ENCODE data around the gene TMEM94.

Gene TMEM94

DNA sequence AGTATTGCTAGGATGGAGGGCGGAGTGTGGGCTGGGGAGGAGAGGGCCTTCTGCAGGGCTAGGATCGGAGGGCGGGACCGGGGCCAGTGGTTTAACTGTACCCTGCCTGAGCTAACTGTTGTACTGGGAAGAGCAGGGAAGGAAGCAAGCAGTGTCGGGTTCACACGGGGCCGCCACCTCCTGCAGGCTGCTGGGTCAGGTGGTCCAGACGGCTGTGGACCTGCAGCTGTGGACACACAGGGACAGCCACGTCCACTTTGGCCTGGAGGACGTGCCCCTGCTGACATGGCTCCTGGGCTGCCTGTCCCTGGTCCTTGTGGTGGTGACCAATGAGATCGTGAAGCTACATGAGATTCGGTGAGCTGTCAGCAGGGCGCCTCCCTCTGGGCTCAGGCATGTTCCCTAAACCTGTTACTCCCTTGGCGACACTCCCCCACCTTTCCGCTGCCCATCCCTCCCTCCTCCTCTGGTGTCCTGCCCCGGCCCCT lies 42.3 kb downstream of the TMEM94 start:
- DNase-seq = no peak

DNA sequence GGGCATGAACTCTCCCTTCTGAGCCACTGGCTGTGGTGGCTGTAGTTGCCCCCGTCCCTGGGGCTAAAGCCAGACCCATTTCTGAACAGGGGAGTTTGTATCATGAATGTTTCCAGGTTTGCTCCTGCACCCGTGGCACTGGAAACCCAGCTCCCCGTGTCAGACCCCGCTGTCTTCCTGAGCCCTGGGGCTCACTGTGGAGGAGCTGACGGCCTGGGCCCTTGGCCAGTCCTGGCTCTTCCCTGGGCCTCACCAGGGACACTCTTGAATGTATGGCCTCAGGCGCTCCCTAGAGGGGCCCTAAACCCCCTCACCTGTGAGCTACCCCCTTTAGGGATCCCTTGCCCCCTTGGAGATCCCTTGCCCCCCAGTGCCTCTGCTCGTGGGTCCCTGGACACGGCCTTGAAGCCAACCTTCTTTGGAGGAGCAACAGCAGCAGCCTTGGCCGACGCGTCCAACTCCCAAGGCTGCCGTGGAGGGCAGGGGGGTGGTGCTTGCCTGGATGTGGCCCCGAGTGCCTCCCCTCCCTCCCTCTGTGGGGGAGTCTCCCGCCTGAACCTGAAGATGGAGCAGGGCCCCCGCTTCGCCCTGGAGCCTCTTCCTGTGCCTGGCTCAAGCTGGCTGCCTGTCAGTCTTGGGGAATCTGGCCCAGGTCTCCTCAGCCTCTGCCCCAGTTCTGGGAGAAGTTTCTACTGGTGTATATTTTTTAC lies 43.0 kb downstream of the TMEM94 start:
- DNase-seq = no peak

DNA sequence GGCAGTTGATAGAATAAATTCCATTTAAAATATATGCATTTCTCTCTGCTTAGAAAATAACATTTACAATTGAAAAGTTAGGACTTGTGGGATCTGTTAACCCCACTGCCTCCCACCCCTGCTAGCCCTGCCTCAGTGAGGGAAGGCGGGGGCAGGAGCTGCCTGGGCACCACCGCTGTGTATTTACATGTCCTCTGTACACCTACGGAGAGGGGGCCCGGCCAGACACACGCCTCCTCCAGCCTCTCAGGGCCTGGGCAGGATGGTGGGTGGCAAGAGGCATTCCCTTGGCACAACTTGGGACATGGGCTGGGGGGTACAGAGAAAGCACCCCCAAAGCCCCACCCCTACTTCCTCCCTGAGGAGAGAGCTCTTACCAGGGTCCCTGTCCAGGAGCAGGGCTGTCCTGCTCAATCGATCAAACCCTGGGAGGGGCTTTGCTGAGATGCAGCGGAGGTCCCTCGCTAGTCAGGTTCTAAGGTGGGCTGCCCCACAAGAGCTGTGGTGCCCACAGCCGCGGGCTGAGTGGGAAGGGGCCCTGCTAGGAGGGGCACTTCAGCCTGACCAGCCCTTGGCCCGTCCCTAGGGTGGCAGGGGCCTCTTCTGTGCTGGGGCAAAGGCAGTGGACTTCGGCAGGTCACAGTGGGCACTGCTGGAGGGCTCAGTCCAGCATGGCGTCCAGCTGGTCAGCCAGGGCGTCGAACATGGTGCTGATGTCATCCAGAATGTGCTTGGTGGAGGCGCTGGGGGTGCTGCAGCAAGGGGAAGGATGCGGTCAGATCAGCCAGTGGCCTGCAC lies 44.2 kb downstream of the TMEM94 start:
- no peak for DNase-seq

DNA sequence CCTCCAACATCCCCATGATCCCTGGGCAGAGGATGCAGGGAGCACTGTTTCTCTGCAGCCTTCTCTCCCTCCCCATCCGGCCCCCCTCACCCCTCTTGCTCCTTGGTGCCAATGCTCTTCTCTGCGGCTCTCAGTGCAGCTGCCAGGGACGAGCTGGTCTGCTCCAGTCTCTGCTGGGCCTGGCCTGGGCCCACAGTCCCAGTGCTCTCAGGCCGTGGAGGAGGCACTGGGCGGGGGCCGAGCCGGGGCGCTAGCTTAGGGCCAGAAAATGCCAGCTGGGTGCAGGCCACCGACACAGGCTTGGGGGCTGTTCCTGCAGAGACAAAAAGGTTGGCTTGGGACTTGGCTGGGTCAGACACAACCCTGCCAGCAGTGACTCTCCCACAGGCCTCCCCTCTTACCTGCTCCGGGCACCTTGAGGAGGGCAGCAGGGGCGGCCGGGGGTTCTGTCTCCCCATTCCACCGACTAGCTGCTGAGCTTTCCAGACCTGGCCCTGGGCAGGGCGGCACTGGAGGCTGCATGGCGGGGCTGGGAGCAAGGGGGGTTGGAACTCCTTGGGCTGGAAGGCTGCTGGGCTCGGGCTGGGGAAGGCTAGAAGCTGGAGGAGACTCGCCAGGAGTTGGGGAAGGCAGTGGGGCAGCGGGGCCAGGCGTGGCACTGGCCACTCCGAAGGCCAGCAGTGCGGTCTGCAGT lies 45.1 kb downstream of the TMEM94 start:
- no peak for DNase-seq

DNA sequence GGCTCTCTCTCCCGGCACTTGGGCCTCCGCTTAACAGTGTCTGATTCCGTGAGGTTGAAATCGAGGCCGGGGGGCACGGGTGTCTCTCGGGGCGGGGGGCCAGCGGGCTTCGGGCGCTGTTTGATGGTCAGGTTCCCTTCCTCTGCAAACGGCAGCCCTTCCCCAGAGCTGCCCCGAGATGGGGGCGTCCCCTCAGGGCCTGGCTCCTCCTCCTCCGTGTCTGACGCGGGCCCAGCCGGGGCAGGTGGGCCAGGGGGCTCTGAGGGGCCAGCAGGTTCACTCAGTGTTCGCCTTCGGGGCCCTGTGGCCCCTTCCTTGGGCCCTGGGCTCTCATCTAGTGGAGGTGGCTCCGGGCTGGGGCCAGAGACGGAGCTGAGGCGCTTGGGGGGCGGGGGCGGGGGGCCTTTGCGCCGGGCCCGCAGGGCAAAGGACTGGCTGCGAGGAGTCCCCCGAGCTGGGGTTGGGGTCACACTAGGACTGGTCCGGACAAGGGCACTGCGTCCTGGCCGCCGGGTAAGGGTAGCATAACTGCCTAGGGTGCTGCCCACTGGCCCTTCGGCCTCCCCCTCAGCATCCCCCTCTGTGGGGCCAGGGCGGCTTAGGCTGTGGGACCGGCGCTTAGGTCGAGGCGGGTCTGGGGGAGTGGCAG lies 45.8 kb downstream of the TMEM94 start:
- DNase-seq = no peak

DNA sequence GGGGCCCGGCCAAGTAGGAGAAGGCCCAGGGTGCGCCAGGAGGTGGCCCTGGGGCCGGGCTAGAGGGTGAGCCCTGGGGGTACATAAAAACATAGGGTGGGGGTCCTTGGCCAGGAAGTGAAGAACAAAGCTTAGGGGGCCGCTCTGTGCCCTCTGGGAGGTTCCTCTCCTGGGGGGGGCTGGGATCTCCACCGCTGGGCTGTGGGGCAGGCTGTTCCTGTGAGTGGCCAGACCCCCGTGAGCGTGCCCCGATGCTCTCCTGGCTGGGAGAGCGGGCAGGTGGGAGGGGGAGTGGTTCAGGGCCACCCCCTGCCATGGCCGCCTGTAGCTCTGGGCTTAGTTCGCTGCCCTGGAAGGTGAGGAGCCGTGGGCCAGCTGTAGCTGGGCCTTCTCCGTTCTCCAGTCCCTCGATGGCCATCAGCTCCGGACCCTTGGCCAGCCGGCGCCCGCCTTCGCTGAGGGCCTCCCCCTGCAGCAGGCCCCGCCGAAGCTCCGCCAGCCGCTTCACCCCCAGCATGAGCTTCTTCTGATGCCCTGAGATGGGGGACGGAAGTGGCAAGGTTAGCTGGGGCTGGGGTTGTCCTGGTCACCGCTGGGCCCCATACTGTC lies 46.4 kb downstream of the TMEM94 start:
- no peak for DNase-seq

DNA sequence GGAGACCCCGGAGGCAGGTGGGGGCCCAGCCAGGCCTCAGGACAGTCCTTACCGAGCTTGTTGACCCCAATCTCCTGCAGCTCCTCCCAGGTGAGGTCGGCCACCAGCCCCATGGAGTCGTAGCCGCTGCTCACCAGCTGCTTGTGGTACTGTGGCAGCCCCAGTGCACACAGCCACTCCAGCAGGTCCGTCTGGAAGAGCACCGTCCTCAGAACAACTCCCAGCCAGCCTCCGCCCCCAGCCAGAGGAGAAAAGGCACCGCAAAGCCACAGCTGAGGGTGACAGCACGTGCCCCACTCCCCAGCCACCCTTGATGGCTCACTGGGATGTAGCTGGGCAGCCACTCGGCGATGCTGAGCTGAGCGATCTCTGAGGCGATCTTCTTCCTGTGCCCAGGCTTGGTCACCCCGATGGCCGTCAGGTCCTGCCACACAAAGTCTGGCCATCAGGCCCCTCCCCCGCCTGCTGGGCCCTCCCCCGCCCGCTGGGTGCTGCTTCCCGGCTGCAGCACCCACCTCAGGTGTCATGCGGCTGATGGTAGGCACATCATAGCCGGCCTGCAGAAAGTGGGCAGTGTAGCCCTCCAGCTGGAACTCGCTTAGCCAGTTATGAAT lies 47.0 kb downstream of the TMEM94 start:
- DNase-seq = no peak

DNA sequence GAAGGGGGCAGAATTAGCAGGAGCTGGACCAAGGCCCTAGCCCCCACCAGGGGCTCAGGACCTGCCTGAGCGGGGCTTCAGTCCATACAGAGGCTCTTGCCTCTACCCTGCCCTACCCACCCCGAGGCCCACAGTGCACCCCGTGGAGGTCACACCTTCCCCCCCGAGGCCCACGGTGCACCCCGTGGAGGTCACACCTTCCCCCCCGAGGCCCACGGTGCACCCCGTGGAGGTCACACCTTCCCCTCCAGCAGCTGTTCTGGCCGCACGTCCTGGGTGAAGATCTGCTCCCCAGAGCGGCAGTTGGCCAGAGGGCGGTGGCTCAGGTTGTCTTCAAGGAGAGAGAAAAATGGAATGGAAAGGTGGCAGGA lies 47.5 kb downstream of the TMEM94 start:
- DNase-seq = no peak

DNA sequence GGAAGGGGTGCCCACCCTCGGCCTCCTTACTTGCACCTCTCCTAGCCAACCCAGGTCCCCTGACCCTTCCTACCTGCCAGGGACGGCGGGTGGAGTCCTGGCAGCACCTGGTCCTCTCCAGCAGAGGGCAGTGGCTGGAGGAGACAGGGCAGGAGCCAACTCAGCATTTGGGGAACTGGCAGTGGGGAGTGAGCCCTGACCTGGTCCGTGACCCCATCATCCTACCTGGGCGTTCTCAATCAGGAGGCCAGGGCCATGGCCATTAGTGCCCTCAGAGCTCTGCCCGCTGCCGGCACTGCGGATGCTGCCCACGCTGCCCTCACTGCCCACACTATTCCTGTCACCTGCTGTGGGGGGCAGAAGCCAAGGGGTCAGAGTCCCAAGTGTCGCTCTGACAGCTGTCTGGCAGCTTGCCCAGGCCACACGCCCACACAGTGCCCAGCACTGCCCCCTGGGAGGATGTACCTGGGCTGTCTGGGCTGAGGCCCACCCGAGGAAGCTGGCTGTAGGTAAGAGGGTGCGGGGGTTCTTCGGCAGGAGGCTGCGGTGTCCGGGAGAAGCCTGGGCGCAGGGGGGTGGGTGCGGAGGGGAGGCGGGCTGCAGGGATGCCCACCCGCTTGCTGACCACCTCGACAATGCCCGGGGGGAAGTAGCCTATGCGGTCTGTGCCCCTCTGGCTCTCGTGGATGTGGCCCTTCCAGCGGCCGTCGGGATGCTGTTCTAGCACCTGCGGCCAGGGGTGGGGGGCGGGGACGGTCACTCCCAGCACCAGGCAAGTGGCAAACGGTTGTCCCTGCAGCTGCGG lies 48.1 kb downstream of the TMEM94 start:
- no peak for DNase-seq

DNA sequence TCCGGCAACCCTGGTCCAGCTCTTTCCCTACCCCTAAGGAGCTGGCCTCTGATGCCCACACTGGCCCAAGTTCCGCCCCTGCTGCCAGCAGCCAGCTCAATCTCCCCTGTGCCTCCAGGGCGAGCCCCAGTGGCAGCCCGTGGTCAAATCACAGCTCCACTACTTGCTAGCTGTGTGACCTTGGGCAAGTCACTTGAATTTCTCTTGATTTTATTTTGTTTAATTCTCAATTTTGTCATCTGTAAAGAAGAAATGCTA lies 48.6 kb downstream of the TMEM94 start:
- no peak for DNase-seq

DNA sequence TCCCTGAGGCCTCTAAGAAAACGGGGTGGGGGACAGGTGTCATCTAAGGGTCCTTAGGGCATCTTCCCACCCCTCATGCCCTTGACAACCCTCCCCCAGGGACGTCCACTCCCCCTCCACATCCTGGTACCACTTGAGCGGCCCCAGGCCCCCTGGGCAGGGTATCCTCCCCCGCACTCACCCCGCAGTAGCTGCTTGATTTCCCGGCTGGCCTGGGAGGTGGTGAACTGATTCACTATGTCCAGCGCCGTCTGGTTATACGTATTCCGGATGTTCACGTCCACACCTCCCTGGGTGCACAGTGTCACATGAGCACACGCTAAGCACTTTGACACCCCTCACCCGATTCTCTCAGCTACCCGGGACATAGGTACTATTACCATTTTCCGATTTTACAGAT lies 49.2 kb downstream of the TMEM94 start:
- DNase-seq = no peak

DNA sequence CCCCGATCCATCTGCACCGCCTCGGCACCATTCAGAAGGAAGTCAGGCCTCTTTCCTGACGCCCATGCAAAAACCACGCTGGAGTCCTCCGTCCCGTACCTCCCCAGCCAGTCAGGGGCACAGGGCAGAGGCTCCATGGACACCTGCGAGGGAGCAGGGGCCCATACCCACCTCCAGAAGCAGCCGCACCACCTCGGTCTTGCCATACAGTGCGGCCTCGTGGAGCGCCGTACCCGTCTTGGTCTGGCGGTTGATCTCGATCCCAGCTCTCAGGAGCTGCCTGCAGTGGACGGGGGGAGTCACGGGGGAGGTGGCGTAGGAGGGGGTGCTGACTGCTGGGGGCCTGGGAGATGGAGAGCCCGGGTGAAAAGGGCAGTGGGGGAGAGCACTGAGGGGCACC lies 49.7 kb downstream of the TMEM94 start:
- no peak for DNase-seq

DNA sequence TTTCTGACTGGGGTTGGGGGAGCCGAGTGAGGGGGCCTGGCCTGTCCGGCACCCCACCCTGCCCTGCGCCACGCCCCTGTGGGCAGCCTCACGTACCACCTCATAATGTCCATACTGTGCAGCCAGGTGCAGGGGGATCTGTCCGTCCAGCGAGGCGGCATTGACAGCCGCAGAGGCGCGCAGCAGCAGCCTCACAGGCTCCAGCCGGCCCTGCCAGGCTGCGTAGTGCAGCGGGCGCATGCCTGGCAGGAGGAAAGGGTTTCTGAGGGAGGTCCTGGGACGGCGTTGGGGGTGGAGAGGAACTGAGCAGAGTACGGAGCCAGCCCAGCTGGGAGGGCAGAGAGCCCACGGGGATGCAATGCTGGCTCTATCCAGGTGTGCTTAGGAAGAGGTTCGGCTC lies 50.5 kb downstream of the TMEM94 start:
- no peak for DNase-seq

DNA sequence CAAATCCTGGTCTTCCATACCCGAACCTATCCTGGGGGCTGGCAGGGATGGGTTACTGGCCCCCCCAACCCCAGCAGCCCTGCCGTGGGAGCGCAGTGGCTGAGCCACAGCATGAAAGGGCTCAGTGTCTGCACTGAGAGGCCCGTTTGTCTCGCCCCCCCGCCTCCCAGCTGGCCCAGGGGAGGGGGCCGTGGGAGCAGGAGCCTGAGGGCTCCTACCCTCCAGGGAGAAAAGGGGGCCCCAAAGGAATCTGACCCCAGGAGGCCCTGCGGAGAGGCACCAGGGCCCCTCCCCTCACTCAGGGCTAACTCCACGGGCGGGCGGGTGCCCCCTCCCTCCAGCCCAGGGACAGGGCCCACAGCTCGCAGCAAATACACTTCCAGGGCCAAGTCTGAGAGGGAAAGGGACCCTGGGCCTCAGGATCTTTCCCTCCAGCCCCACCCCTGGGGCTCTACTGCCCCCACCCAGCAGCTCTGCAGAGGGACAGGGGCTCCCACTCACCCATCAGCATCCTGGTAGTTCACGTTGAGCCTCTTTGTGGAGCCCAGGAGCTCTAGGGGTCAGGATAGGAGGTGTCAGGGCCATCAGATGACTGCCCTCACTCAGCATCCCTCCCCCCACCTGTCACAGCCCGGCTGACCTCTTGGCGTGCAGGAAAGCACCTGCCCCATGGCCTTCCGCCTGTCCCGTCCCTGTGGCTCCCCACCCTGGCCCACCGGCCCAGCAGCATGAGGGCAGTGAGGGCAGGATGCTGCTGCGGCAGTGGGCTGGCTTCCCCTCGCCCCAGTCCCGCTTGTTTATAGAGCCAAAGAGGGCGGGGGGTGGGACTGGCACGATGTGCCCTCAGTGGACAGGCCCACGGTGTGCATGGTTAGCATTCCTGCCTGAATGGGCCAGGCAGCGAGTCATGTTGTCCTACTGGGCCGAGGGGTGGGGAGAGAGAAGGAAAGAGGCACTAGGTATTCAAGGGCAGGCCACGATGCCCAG lies 51.6 kb downstream of the TMEM94 start:
- DNase-seq = no peak

DNA sequence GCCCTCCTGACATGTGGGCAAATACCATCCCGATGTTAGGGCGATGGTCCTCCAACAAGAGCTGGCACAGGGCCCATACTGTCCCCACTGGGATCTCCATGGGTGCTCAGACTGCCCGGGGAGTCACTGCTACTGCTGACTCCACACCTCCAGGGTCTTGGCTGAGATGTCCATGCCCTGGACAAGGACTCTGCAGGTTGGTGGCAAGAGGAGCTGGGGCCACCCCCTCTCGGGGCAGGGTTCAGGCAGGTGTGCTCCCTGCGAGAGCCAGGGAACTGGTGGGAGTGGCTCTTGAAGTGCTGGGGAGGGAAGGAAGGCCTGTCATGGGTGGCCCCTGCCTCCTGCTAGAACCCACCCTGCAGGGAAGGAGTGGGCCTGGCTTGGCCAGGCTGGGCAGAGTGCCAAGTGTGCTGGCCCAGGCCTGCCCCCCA lies 52.5 kb downstream of the TMEM94 start:
- no peak for DNase-seq

DNA sequence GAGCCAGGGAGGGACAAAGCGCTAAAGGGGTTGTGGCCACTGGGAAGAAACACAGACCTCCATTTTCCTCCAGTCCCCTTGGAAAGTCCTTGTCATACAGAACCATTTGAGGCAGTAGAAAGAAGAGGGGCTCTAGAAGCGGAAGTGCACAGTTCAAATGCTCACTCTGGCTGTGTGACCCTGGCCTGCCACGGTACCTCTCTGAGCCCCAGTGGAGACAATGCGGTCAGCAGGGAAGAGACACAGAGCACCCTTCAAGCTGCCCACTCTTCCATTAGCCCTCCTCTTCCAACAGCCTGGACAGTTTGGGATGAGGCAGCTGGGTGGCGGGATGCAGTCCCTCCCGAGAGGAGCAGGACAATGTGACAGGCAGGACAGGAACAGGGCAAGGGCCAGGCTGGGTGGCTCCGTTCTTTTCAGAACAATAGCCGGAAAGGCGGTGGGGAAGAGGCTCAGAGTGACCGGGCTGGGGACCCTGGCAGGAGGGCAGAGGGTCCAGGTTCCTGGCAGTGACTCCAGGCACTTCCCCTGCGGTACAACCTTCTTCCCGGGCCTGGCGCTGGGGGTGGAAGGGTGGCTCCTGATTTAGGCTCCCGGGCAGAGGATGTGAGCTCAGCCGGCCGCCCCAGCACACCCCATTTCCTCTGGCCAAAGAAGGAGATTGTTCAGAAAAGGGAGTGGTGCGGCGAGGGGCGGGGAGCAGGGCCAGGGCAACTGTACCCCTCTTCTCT lies 53.3 kb downstream of the TMEM94 start:
- no peak for DNase-seq

DNA sequence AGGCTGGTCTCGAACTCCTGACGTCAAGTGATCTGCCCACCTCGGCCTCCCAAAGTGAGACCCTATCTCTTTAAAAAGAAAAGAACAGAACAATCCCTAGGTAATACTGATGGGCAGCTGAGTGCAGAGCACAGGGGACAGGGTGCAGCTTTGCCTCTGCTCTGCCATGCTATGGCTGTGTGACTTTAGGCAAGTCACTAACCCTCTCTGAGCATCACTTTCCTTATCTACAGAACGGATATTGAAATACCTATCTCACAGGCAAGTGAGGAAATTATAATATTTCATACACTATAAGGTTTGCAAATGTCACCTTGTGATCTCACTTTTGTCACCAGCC lies 54.8 kb downstream of the TMEM94 start:
- no peak for DNase-seq

DNA sequence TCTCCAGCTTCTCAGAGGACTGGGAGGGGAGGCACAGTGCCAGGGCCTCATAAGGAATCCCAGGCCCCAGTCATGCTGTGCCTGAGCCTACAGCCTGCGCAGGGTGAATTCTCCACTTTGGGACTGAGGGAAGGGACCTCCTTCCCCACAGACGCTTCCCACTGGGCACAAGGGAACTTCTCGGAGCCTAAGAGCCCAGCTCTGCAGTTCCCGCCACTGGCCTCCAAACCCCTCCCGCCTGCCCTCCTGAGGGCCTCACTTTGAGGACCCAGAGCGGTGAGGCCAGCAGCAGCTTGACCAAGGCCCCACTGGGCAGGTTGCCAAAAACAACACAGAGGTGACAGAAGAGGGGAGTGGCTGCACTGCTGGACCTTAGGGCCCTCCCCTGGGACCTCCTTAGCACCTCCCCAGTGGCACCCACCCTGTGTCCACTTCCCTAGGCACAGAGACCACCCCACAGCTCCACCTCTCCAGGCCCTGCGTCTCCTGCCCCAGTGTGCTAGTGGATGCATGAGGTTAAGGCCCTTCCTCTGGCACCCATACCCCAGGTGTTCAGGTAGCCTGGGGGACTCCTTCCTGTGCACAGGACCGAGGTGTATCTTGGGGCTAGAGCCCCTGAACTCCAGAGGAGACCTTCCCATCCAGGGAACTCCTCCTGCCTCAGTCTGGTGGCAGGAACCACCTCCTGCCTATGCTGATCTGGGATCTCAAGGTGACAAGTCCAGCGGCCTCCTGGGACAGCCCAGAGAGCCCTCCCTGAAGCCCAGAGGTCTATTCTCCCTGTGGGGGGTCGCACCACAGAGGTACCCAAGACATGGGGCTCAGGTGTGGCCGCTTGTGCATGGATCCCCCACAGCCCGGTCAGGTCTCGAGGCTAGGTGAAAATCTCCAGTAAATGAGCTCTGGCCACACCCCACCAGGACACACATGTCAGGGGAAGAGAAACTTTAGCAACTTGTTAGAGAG lies 55.5 kb downstream of the TMEM94 start:
- DNase-seq = no peak
